GM12865 (cell line): ENCODE measurements around the gene MYT1.

Source experiments
- DNase-seq: peaks from one replicate; pipeline ENCODE4 v3.0.0; 2010; ENCODE audit warnings: low read depth
- H3K4me3 ChIP-seq: 2 replicates; pipeline ENCODE4 v1.5.1; 2011; ENCODE audit warnings: mild to moderate bottlenecking, low read depth, low read length, control low read depth
- TF ChIP-seq, protein P1 (sequence below): IDR thresholded peaks from 2 replicates; pipeline ENCODE4 v1.5.1; 2011; ENCODE audit warnings: low read length, control low read depth, low read depth, inconsistent platforms; ENCODE audit not compliant: insufficient read depth; ENCODE audit errors: missing control alignments

MYT1 gene

GRCh38 chr20:64146301-64146935 lies 17.8 kb upstream of the MYT1 start:
- H3K4me3 ChIP-seq, result no peak overlapping the region
- no peak for DNase-seq

GRCh38 chr20:64146936-64147477 lies 17.2 kb upstream of the MYT1 start:
- no peak overlapping the region for H3K4me3 ChIP-seq
- TF ChIP-seq, protein P1, sequence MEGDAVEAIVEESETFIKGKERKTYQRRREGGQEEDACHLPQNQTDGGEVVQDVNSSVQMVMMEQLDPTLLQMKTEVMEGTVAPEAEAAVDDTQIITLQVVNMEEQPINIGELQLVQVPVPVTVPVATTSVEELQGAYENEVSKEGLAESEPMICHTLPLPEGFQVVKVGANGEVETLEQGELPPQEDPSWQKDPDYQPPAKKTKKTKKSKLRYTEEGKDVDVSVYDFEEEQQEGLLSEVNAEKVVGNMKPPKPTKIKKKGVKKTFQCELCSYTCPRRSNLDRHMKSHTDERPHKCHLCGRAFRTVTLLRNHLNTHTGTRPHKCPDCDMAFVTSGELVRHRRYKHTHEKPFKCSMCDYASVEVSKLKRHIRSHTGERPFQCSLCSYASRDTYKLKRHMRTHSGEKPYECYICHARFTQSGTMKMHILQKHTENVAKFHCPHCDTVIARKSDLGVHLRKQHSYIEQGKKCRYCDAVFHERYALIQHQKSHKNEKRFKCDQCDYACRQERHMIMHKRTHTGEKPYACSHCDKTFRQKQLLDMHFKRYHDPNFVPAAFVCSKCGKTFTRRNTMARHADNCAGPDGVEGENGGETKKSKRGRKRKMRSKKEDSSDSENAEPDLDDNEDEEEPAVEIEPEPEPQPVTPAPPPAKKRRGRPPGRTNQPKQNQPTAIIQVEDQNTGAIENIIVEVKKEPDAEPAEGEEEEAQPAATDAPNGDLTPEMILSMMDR, result no peak
- no peak for DNase-seq

More at GRCh38 chr20:64146301-64146935, 17.8 kb upstream of the MYT1 start:
- TF ChIP-seq, protein P1, result no peak

- no peak overlapping the region for H3K4me3 ChIP-seq
- TF ChIP-seq, protein P1, result no peak
- DNase-seq, result no peak
Observed at GRCh38 chr20:64148581-64148980, 15.7 kb upstream of the MYT1 start.

- no peak for DNase-seq
- TF ChIP-seq, protein P1, result no peak
- no peak overlapping the region for H3K4me3 ChIP-seq
Observed at GRCh38 chr20:64149141-64149540, 15.1 kb upstream of the MYT1 start.

DNA sequence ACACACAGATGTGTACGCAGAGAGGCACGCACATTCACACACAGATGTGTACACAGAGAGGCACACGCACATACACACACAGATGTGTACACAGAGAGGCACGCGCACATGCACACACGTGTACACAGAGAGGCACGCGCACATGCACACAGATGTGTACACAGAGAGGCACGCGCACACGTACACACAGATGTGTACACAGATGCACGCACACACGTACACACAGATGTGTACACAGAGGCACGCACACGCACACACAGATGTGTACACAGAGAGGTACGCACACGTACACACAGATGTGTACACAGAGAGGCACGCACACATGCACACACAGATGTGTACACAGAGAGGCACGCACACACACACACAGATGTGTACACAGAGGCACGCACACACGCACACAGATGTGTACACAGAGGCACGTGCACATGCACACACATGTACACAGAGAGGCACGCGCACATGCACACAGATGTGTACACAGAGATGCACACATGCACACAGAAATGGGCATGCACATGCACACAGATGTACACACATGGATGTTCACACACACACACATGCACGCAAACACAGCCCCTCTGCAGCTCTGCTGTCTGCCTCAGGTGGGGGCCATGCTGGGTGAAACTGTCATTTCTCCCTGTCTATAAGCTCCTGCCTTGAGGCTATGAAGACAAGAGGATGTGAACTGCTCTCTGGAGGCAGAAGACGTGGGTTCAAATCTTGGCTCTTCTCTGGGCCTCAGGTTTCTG lies 14.3 kb upstream of the MYT1 start:
- TF ChIP-seq, protein P1, result no peak
- DNase-seq, result no peak
- H3K4me3 ChIP-seq, result no peak overlapping the region

- DNase-seq, result no peak
- TF ChIP-seq, protein P1, result no peak
- H3K4me3 ChIP-seq, result no peak overlapping the region
Observed at GRCh38 chr20:64150756-64151632, 13.3 kb upstream of the MYT1 start.
